Stimulated activated CD8-positive, alpha-beta memory T cell treated with anti-CD3 and anti-CD28 coated beads, Interleukin-15, amount 100 ng/mL, for 48 hours (primary cell): ENCODE results near the gene GPR150.

Experiments
- DNase-seq, 2 donors: peaks; one replicate each; pipeline ENCODE4 v3.0.0-alpha.2; 2020; ENCODE audit warnings: low read depth in 2 of 2

Gene GPR150

GRCh38 chr5:95620030-95620869 lies at the start of gene GPR150:
Gene GPR150, plus strand, starts transcription at chr5:95620087. Its CDS starts 189 bp downstream, at chr5:95620276.
- DNase-seq: peak; percentile 55 to 56

- DNase-seq: no peak
Measured at GRCh38 chr5:95572016-95572415, 47.9 kb upstream of the GPR150 start.

DNA sequence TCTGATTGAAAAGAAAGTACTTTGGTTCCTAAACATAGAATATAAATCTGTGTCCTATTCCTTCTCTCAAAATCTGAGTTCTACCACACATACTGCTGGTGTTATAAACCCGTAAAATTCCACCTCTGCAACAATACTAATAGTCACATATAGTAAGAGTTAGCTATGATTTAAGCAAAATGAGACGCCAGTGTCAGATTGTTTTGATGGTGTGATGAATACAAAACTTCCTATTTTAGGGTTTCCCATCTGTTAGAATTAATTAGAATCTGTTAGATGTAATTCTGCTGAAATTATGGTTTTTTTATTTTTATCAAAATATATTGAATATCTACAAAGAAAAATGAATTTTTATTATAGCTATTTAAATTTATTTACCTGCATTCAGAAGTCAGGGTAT lies 38.3 kb upstream of the GPR150 start:
- DNase-seq: no peak

GRCh38 chr5:95583992-95584391 lies 35.9 kb upstream of the GPR150 start:
- DNase-seq: no peak

DNA sequence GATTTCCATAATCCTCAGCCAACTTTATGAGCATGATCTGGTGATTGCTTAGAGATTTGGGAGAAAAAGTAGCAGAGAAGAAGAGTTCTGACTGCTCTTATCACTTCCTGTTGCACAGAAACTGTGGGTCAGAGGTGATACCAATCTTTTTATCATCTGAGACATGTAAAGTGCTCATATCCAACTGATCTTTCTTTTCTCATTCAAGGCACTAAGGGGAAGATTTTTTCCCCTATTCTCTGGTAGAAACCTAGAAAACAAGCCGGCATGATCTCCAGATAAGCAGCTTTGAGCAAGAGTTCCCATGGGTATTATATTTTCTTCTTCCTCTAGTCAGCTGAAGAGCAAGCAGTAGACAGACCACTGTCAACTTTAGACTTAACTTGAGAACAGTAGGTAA lies 29.0 kb upstream of the GPR150 start:
- no peak for DNase-seq

GRCh38 chr5:95591490-95591901 lies 28.4 kb upstream of the GPR150 start:
- DNase-seq: no peak

DNA sequence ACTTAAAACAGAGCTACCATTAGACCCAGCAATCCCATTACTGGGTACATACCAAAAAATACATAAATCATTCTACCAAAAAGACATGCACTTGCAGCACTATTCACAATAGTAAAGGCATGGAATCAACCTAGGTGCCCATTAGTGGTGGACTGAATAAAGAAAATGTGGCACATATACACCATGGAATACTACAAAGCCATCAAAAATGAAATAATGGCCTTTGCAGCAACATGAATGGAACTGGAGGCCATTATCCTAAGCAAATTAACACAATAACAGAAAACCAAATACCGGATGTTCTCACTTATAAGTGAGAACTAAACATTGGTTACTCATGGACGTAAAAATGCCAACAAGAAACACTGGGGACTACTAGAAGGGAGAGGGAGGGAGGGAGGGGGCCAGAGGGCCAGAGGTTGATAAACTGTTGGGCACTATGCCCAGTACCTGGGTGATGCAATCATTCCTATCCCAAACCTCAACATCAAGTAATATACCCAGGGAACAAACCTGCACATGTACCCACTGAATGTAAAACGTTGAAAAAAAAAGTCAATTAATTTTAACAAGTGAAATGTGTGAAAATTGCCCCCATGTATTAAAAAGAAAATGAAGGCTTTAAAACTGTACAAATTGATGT lies 24.5 kb upstream of the GPR150 start:
- DNase-seq: no peak

DNA sequence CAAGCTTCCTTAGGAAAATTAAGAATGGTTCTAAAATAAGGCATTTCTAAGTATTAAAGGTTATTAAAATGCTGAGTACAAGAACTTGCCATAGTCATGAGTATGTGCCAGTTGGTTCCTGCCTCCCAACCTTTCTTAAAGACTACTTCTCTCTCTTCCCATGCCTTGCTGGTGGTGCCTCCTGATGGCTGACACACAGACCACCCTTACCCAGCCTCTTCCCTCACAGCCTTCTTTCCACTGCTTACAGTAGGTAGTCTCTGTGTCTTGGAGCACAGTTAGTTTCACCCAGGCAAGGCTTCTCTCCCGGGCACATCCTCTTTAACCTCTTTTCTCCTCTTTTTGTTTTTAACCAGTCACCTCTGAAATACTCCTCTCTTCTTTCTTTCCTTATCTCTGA lies 20.6 kb upstream of the GPR150 start:
- no peak for DNase-seq

GRCh38 chr5:95600557-95600956 lies 19.3 kb upstream of the GPR150 start:
- no peak for DNase-seq

GRCh38 chr5:95605786-95606185 lies 14.1 kb upstream of the GPR150 start:
- DNase-seq: no peak

DNA sequence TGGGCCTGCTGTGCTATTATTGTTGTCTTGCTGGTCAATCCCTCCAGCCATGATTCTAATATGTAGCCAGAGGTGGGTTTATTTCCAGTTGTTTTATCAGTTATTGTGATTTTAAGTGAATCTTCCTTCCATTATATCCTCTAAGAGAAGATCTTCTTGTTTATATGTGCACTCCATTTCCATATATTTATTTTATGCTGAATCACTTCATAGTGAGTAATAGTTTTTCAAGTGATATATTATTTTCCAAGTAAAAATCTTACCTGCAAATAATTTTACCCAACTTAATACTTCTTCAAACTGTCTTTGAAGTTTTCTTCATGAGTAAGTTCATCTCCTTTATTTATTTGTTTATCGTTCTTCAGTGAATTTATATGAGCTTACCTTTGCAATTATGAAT lies 13.5 kb upstream of the GPR150 start:
- no peak for DNase-seq

- no peak for DNase-seq
Measured at GRCh38 chr5:95609711-95610110, 10.2 kb upstream of the GPR150 start.

GRCh38 chr5:95610546-95610945 lies 9.3 kb upstream of the GPR150 start:
- no peak for DNase-seq

GRCh38 chr5:95611396-95611795 lies 8.5 kb upstream of the GPR150 start:
- DNase-seq: no peak

GRCh38 chr5:95613514-95613913 lies 6.4 kb upstream of the GPR150 start:
- no peak for DNase-seq

GRCh38 chr5:95615164-95615467 lies 4.8 kb upstream of the GPR150 start:
- no peak for DNase-seq

GRCh38 chr5:95617057-95617456 lies 2.8 kb upstream of the GPR150 start:
- no peak for DNase-seq

GRCh38 chr5:95619096-95619495 lies 791 bp upstream of the GPR150 start:
- DNase-seq: no peak

GRCh38 chr5:95619514-95620029 lies 315 bp upstream of the GPR150 start:
- DNase-seq: no peak

DNA sequence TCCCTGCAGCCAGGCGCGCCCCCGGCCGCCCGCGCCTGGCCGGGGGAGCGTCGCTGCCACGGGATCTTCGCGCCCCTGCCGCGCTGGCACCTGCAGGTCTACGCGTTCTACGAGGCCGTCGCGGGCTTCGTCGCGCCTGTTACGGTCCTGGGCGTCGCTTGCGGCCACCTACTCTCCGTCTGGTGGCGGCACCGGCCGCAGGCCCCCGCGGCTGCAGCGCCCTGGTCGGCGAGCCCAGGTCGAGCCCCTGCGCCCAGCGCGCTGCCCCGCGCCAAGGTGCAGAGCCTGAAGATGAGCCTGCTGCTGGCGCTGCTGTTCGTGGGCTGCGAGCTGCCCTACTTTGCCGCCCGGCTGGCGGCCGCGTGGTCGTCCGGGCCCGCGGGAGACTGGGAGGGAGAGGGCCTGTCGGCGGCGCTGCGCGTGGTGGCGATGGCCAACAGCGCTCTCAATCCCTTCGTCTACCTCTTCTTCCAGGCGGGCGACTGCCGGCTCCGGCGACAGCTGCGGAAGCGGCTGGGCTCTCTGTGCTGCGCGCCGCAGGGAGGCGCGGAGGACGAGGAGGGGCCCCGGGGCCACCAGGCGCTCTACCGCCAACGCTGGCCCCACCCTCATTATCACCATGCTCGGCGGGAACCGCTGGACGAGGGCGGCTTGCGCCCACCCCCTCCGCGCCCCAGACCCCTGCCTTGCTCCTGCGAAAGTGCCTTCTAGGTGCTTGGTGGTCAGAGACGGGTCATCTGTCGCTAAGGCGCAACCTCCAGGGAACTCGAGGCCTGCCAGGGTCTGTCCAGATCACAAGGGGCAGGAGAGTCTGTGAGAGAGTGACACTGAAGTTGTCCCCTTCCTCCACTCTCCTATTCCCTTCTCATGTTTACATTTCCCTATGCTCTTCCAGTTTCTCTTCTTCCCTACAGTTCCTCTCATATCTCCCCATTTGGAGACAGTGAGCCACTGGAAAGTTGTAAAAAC lies 1.3 kb downstream of the GPR150 start:
- peak in 1 of 2 donors; percentile 39 for DNase-seq

DNA sequence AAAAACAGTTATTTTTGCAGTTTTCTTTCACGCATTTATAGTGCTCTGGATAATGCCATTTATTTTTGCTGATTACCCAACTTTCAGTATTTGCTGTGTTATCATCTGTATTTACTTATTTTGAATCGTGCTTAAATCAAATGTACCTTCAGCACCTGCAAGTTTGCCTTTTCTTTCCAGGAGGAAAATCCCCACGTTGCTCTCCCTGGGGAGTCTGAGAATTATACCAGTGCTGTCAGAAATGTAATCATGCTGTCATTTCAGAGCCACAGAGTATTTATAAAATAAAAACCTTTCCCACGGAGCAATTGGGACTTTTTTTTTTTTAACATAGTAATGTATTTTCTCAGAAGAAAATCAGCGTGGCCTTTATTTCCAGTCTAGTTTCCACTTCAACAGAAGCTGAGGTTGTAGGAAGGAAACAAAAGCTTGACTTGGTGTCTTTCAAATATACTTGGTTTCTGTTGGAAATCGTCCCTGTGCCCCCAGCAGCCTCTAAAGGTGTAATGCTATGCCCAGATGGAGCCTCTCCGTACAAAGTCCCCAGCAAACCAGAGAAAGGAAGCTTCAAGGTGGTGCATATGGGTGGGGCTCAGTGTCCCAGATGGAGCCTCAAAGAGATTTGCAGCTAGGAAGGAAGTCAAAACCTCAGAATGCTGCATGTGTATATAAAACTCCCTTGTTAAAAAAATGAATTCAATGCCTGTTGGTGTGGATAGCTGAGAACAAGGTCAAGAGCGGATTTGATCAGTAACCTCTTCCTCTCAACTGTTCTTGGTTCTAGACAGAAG lies 2.1 kb downstream of the GPR150 start:
- no peak for DNase-seq
